GM21390 (cell line): ENCODE results near the gene TMCC1.
"Not testable (repeated sequence)": the region's sequence is repeated elsewhere in the genome, so short reads cannot be mapped to it uniquely, and the experiment has no call there.

Experiments
- ATAC-seq: cut with Tn5 transposase; IDR thresholded peaks from one replicate; pipeline ENCODE4 v1.9.1; 2021; ENCODE audit not compliant: unreplicated experiment

TMCC1 gene

GRCh38 chr3:129689036-129689435, 204.5 kb downstream of the TMCC1 start:
- ATAC-seq, result no peak

GRCh38 chr3:129688271-129688895, 205.1 kb downstream of the TMCC1 start:
- ATAC-seq, result no peak

GRCh38 chr3:129687586-129688125, 205.9 kb downstream of the TMCC1 start:
- ATAC-seq, result no peak

GRCh38 chr3:129686941-129687340, 206.6 kb downstream of the TMCC1 start:
- no peak for ATAC-seq

GRCh38 chr3:129684270-129684669, 209.2 kb downstream of the TMCC1 start:
- no peak for ATAC-seq

GRCh38 chr3:129683201-129683600, 210.3 kb downstream of the TMCC1 start:
- ATAC-seq, result no peak

GRCh38 chr3:129676985-129677384, 216.5 kb downstream of the TMCC1 start:
- no peak for ATAC-seq

GRCh38 chr3:129674798-129675123, 218.8 kb downstream of the TMCC1 start:
- ATAC-seq, result not testable (repeated sequence)

GRCh38 chr3:129673897-129674797, 219.4 kb downstream of the TMCC1 start:
- ATAC-seq, result no peak

- ATAC-seq, result no peak
These were observed 220.5 kb downstream of the TMCC1 start for GRCh38 chr3:129673012-129673411.

- no peak for ATAC-seq
These were observed 221.1 kb downstream of the TMCC1 start for GRCh38 chr3:129672412-129672811.

- no peak for ATAC-seq
These were observed 228.3 kb downstream of the TMCC1 start for GRCh38 chr3:129665024-129665768.

- ATAC-seq, result no peak
These were observed 229.4 kb downstream of the TMCC1 start for GRCh38 chr3:129663930-129664646.

- ATAC-seq, result no peak
These were observed 230.5 kb downstream of the TMCC1 start for GRCh38 chr3:129663045-129663446.

GRCh38 chr3:129662191-129662608, 231.3 kb downstream of the TMCC1 start:
- ATAC-seq, result no peak

GRCh38 chr3:129661766-129662165, 231.7 kb downstream of the TMCC1 start:
- ATAC-seq, result no peak

- no peak for ATAC-seq
These were observed 235.2 kb downstream of the TMCC1 start for GRCh38 chr3:129658110-129658843.

GRCh38 chr3:129657261-129658046, 236.1 kb downstream of the TMCC1 start:
- ATAC-seq, result no peak

GRCh38 chr3:129656659-129657247, 236.8 kb downstream of the TMCC1 start:
- no peak for ATAC-seq
